ENCODE measurements around the gene IL11. TPM values are rescaled to one million over a fixed set of nuclear protein-coding genes. Genes with fewer than 3 reads are reported as not detected.

IL11 gene
- total and polyA plus RNA-seq, 2 of the 13 experiments (the other 11 are each of a cell fraction or from before 2014, with no cell fraction given) = 2.5 to 2.9 TPM

GRCh38 chr19:55339105-55339888, 31.0 kb downstream of the IL11 start, which contains the start of gene KMT5C (continued):
- TF ChIP-seq ZNF550 (CRISPR knock-in tag; IDR thresholded peaks at IDR 0.05; ENCODE audit: borderline replicate concordance) (no peak), KLF15 (CRISPR knock-in tag; IDR thresholded peaks at IDR 0.05; ENCODE audit: borderline replicate concordance) (no peak), ZNF883 (CRISPR knock-in tag; IDR thresholded peaks at IDR 0.05; ENCODE audit: not compliant biosample characterization) (no peak), MTF1 (CRISPR knock-in tag; IDR thresholded peaks at IDR 0.05) (no peak), USF2 (IDR thresholded peaks at IDR 0.05; ENCODE audit: low read depth, low read length) (no peak), USF2 (CRISPR knock-in tag; IDR thresholded peaks at IDR 0.05; ENCODE audit: borderline replicate concordance) (no peak; the same call in 1 of the 2 replicates), HNF1A (IDR thresholded peaks at IDR 0.05; ENCODE audit: low read depth) (no peak), HNF1A (CRISPR knock-in tag; IDR thresholded peaks at IDR 0.05; ENCODE audit: borderline replicate concordance) (no peak; the same call in 1 of the 2 replicates), LRRFIP1 (CRISPR knock-in tag; conservative IDR thresholded peaks at IDR 0.05) (no peak), SAP130 (CRISPR knock-in tag; IDR thresholded peaks at IDR 0.05; ENCODE audit: low read depth) (peak; percentile 53), EP300 (IDR thresholded peaks at IDR 0.05; ENCODE audit: low read depth in 2 of 2, low read length in 2 of 2) (no peak), EP300 (CRISPR knock-in tag; IDR thresholded peaks at IDR 0.05; ENCODE audit: borderline replicate concordance) (no peak), MTF2 (CRISPR knock-in tag; IDR thresholded peaks at IDR 0.05; ENCODE audit: borderline replicate concordance) (no peak; the same call in 1 of the 2 replicates), ZNF780A (CRISPR knock-in tag; IDR thresholded peaks at IDR 0.05) (no peak), ZNF775 (CRISPR knock-in tag; IDR thresholded peaks at IDR 0.05; ENCODE audit: borderline replicate concordance) (no peak), SAFB2 (CRISPR knock-in tag; IDR thresholded peaks at IDR 0.05; ENCODE audit: borderline replicate concordance, low read depth) (no peak), JDP2 (CRISPR knock-in tag; IDR thresholded peaks at IDR 0.05; ENCODE audit: borderline replicate concordance) (no peak), NR2F6 (IDR thresholded peaks at IDR 0.05) (no peak), NR2F6 (CRISPR knock-in tag; IDR thresholded peaks at IDR 0.05) (no peak), ZNF562 (CRISPR knock-in tag; IDR thresholded peaks at IDR 0.05; ENCODE audit: borderline replicate concordance) (no peak)
